GM12891 (cell line): ENCODE data around the gene RPAIN.

ENCODE experiments used
- POLR2A ChIP-seq: IDR thresholded peaks from 2 replicates; pipeline ENCODE4 v1.6.1; 2011; ENCODE audit warnings: low read depth, low read length, control low read depth
- POLR2AphosphoS5 ChIP-seq: IDR thresholded peaks from 2 replicates; pipeline ENCODE4 v1.6.1; 2011; ENCODE audit warnings: low read depth, low read length, control low read depth
- SPI1 ChIP-seq: IDR thresholded peaks from 2 replicates; pipeline ENCODE4 v1.6.1; 2011; ENCODE audit warnings: low read depth, low read length, control low read depth

DNA sequence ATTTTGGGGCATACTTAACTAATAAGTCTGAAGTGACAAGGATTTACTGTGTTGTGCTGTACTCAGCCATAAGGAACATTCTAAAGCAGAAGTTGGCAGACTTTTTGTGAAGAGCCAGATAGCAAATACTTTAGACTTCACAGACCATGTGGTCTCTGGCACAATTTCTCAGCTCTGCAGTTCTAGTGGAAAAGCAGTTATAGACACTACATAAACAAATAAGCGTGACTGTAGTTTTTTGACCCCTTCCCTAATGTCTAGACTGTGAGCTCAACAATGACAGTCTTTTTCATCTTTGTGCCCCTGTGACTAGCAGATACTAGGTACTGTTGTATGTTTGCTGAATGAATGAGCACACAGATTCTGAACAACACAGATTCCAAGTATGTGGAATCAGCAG lies 4.9 kb downstream of the RPAIN start:
- no peak for TF ChIP-seq SPI1
- TF ChIP-seq POLR2A = no peak
- no peak for TF ChIP-seq POLR2AphosphoS5
